Measurements from ENCODE around the gene LCN1. TPM values are rescaled to one million over a fixed set of nuclear protein-coding genes. Genes with fewer than 3 reads are reported as not detected.

Gene LCN1
- total RNA-seq, 4 donors from 2014 or later: not detected

GRCh38 chr9:135561391-135562234 lies 40.4 kb downstream of the LCN1 start, which contains the start of gene PAEP:
Gene PAEP, plus strand, starts transcription at chr9:135561756.
- no peak for TF ChIP-seq POLR2AphosphoS5 (IDR thresholded peaks at IDR 0.05)
- TF ChIP-seq EP300 (IDR thresholded peaks at IDR 0.05): no peak
- TF ChIP-seq CTCF (IDR thresholded peaks at IDR 0.05): no peak
- TF ChIP-seq POLR2A (IDR thresholded peaks at IDR 0.05): no peak
- WGBS, 2 donors (ENCODE audit: low coverage in 1 of 2): no CpG with 5 or more reads among the region's 20 CpGs
- no peak for ATAC-seq
- Histone ChIP-seq H3K9me3 (peaks cover 0 to 12% (median 0%) of the 10 kb centered on the region in 3 donors), H3K4me3 (no peak within 1 kb of the TSS), H3K36me3 (no peaks in the 10 kb centered on the region), H3K27ac (no peak within 1 kb of the TSS), H3K4me1 (no peaks in the 10 kb centered on the region), H3K27me3 (peaks cover 86% of the 10 kb centered on the region)

DNA sequence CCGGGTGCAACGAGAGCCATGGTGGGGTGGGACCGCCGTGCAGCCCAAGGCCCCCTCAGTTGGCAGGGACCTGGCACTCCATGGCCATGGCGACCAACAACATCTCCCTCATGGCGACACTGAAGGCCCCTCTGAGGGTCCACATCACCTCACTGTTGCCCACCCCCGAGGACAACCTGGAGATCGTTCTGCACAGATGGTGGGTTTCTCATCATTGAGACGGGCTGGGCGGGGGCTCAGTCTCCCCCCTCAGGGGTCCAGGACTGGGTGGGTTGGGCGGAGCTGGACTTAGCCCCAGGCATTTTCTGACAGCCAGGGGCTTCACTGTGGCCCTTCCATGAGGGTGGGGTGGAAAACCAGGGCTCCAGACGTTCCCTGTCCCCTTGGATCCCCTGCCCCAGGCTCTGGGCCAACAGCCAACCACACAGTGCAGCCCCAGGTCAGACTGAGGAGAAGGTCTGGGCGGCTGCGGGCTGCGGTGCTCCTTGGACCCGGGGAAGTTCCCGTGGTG lies 41.0 kb downstream of the LCN1 start:
- WGBS, 2 donors (ENCODE audit: low coverage in 1 of 2): no CpG with 5 or more reads among the region's 17 CpGs
- H3K4me3 ChIP-seq: no peak overlapping the region
- no peaks in the 10 kb centered on the region for H3K36me3 ChIP-seq
- no peak for TF ChIP-seq EP300 (IDR thresholded peaks at IDR 0.05)
- TF ChIP-seq CTCF (IDR thresholded peaks at IDR 0.05): no peak
- TF ChIP-seq POLR2AphosphoS5 (IDR thresholded peaks at IDR 0.05): no peak
- no peak for TF ChIP-seq POLR2A (IDR thresholded peaks at IDR 0.05)
- H3K27me3 ChIP-seq: peaks cover 88% of the 10 kb centered on the region
- peaks cover 0 to 12% (median 0%) of the 10 kb centered on the region in 3 donors for H3K9me3 ChIP-seq
- no peak for ATAC-seq
- H3K4me1 ChIP-seq: no peaks in the 10 kb centered on the region
- no peak overlapping the region for H3K27ac ChIP-seq

GRCh38 chr9:135563039-135563476 lies 41.8 kb downstream of the LCN1 start:
- 63 to 83% methylated on average over 1 of the region's 1 CpG for WGBS, 2 donors (ENCODE audit: low coverage in 1 of 2)

DNA sequence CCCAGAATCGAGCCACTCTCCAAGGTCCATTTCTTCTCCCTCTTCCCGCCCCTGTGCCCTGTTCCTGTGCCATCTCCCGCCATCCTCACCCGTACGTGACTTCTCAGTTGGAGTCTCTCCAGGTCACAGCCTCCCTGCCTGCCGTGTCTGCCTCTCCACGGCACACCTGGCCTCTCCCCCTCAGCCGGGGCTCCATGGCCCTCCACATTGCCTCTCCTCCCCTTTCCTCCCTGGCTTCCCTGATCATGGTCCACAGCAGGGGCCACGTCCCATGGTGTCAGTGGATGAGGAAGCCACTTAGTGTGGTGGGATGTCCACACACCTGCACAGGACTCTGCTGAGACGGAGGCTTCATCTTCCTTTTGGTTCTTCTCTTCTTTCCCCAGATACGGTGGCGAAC lies 42.6 kb downstream of the LCN1 start:
- no peak for ATAC-seq
- H3K27me3 ChIP-seq: peaks cover 91% of the 10 kb centered on the region
- TF ChIP-seq POLR2AphosphoS5 (IDR thresholded peaks at IDR 0.05) (no peak), CTCF (IDR thresholded peaks at IDR 0.05) (no peak), POLR2A (IDR thresholded peaks at IDR 0.05) (no peak), EP300 (IDR thresholded peaks at IDR 0.05) (no peak)
- no peak overlapping the region for H3K4me3 ChIP-seq
- peaks cover 0 to 14% (median 0%) of the 10 kb centered on the region in 3 donors for H3K9me3 ChIP-seq
- H3K4me1 ChIP-seq: no peaks in the 10 kb centered on the region
- 66 to 72% methylated on average over 2 to 7 of the region's 12 CpGs for WGBS, 2 donors (ENCODE audit: low coverage in 1 of 2)
- H3K27ac ChIP-seq: no peak overlapping the region
- no peaks in the 10 kb centered on the region for H3K36me3 ChIP-seq

More at GRCh38 chr9:135563039-135563476, 41.8 kb downstream of the LCN1 start:
- Histone ChIP-seq H3K36me3 (no peaks in the 10 kb centered on the region), H3K27me3 (peaks cover 91% of the 10 kb centered on the region), H3K27ac (no peak overlapping the region), H3K9me3 (peaks cover 0 to 12% (median 0%) of the 10 kb centered on the region in 3 donors), H3K4me3 (no peak overlapping the region), H3K4me1 (no peaks in the 10 kb centered on the region)
- no peak for TF ChIP-seq EP300 (IDR thresholded peaks at IDR 0.05)
- TF ChIP-seq CTCF (IDR thresholded peaks at IDR 0.05): no peak
- no peak for TF ChIP-seq POLR2A (IDR thresholded peaks at IDR 0.05)
- TF ChIP-seq POLR2AphosphoS5 (IDR thresholded peaks at IDR 0.05): no peak
- ATAC-seq: no peak

Data from gastroesophageal sphincter (tissue), 4 donors.